GM06990 (cell line): ENCODE measurements around the gene CAMTA1.
A peak's percentile ranks its signal among the peaks of the same experiment; 100 is the strongest.

Experiments used
- DNase-seq: peaks from one replicate; pipeline ENCODE4 v3.0.0-alpha.2; 2011; ENCODE audit not compliant: insufficient read length; ENCODE audit errors: extremely low read depth
- H3K27me3 ChIP-seq: replicated peaks from 2 replicates; pipeline ENCODE4 v1.6.0; 2011; ENCODE audit warnings: low read length; ENCODE audit not compliant: control insufficient read depth, insufficient read depth
- H3K36me3 ChIP-seq: 2 replicates; pipeline ENCODE4 v1.5.1; 2011; ENCODE audit warnings: low read length; ENCODE audit not compliant: control insufficient read depth, insufficient read depth
- H3K4me3 ChIP-seq: replicated peaks from 2 replicates; pipeline ENCODE4 v1.5.1; 2011; ENCODE audit warnings: low read depth, mild to moderate bottlenecking, control low read depth, low read length
- CTCF ChIP-seq: IDR thresholded peaks from 2 replicates; pipeline ENCODE4 v1.5.1; 2011; ENCODE audit warnings: low read length, control low read depth, mild to moderate bottlenecking, inconsistent platforms; ENCODE audit not compliant: insufficient read depth, poor library complexity, severe bottlenecking

Gene CAMTA1

GRCh38 chr1:7695497-7696117 is 910.4 kb downstream of the CAMTA1 start:
- Histone ChIP-seq H3K27me3 (no peaks in the 10 kb centered on the region), H3K36me3 (no peaks in the 10 kb centered on the region), H3K4me3 (no peak overlapping the region)
- TF ChIP-seq CTCF = no peak
- DNase-seq = no peak

GRCh38 chr1:7698641-7699040 is 913.4 kb downstream of the CAMTA1 start:
- H3K4me3 ChIP-seq = no peak overlapping the region
- DNase-seq = no peak
- no peaks in the 10 kb centered on the region for H3K36me3 ChIP-seq
- no peaks in the 10 kb centered on the region for H3K27me3 ChIP-seq
- TF ChIP-seq CTCF = no peak

GRCh38 chr1:7702365-7702764 is 917.1 kb downstream of the CAMTA1 start:
- H3K27me3 ChIP-seq = peaks cover 2% of the 10 kb centered on the region
- no peak for TF ChIP-seq CTCF
- DNase-seq = no peak

GRCh38 chr1:7703321-7704213 is 918.3 kb downstream of the CAMTA1 start:
- TF ChIP-seq CTCF = no peak
- Histone ChIP-seq H3K36me3 (no peaks in the 10 kb centered on the region), H3K4me3 (no peak overlapping the region), H3K27me3 (peaks cover 2% of the 10 kb centered on the region)
- no peak for DNase-seq

More at GRCh38 chr1:7702365-7702764, 917.1 kb downstream of the CAMTA1 start:
- Histone ChIP-seq H3K4me3 (no peak overlapping the region), H3K36me3 (no peaks in the 10 kb centered on the region)

GRCh38 chr1:7704214-7705047 is 919.2 kb downstream of the CAMTA1 start:
- H3K36me3 ChIP-seq = no peaks in the 10 kb centered on the region
- peak; percentile 88 for DNase-seq
- H3K4me3 ChIP-seq = no peak overlapping the region; the same call in 1 of the 2 replicates
- no peak for TF ChIP-seq CTCF
- H3K27me3 ChIP-seq = peaks cover 2% of the 10 kb centered on the region
